WTC11 (cell line): Measurements from ENCODE around the gene SAMD4A.

Source experiments
- MXD4 ChIP-seq: fragments of 250-450 bp; sonication (Bioruptor Pico); IDR thresholded peaks from 2 replicates; pipeline ENCODE4 v1.8.0; 2021; ENCODE audit warnings: mild to moderate bottlenecking, moderate library complexity, borderline replicate concordance
- ZNF138 ChIP-seq: sonication (generic); formaldehyde crosslinking; conservative IDR thresholded peaks from 2 replicates; pipeline ENCODE4 v1.8.1; 2022; ENCODE audit warnings: mild to moderate bottlenecking, moderate library complexity, missing genetic modification reagents
- TF ChIP-seq, protein P1 (sequence below): fragments of 200-600 bp; IDR thresholded peaks from 2 replicates; pipeline ENCODE4 v1.8.0; 2022; ENCODE audit warnings: antibody characterized with exemption

DNA sequence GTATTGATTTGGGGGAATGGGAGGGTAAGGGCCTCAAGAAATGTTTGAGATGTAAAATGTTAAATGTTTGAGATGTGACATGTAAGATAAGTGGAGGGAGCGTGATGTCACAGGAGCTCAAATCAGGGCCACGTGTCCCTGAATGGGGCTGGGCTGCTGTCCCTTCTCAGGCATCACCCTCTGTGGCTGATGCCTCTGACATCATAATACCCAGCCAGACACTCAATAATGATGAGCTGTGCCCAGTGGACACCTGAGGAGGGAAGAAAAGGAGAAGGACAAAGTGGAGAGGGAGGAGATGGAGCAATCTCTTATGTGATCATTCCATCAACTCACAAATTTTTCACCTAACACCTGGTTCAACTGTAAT lies 120.8 kb downstream of the SAMD4A start:
- TF ChIP-seq ZNF138 (CRISPR knock-in tag) (no peak), MXD4 (no peak)
- TF ChIP-seq, protein P1, sequence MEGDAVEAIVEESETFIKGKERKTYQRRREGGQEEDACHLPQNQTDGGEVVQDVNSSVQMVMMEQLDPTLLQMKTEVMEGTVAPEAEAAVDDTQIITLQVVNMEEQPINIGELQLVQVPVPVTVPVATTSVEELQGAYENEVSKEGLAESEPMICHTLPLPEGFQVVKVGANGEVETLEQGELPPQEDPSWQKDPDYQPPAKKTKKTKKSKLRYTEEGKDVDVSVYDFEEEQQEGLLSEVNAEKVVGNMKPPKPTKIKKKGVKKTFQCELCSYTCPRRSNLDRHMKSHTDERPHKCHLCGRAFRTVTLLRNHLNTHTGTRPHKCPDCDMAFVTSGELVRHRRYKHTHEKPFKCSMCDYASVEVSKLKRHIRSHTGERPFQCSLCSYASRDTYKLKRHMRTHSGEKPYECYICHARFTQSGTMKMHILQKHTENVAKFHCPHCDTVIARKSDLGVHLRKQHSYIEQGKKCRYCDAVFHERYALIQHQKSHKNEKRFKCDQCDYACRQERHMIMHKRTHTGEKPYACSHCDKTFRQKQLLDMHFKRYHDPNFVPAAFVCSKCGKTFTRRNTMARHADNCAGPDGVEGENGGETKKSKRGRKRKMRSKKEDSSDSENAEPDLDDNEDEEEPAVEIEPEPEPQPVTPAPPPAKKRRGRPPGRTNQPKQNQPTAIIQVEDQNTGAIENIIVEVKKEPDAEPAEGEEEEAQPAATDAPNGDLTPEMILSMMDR, result no peak
